Upper lobe of left lung (tissue), 6 donors: ENCODE results near the gene MBNL2. TPM values are rescaled to one million over a fixed set of nuclear protein-coding genes. Genes with fewer than 3 reads are reported as not detected.

ENCODE experiments used
- ATAC-seq, 2 donors: fragments of 200-7000 bp; cut with Tn5 transposase; one replicate each; pipeline ENCODE4 v1.9.1; 2022; ENCODE audit warnings: mild to moderate bottlenecking in 2 of 2, moderate library complexity in 2 of 2; ENCODE audit not compliant: low FRiP score in 2 of 2
- DNase-seq, 2 donors: peaks; one replicate each; pipeline ENCODE4 v3.0.0-alpha.2; 2019 to 2020
- H3K27ac ChIP-seq, 4 donors: fragments of 200-600 bp; sonication (generic); one replicate each; pipeline ENCODE4 v1.5.1; 2016 to 2019
- H3K27me3 ChIP-seq, 4 donors: fragments of 200-600 bp; sonication (generic); one replicate each; pipeline ENCODE4 v1.5.1; 2017 to 2019
- H3K36me3 ChIP-seq, 4 donors: fragments of 200-600 bp; sonication (generic); one replicate each; pipeline ENCODE4 v1.5.1; 2016 to 2019
- H3K4me1 ChIP-seq, 4 donors: fragments of 200-600 bp; sonication (generic); one replicate each; pipeline ENCODE4 v1.5.1; 2018 to 2019
- H3K4me3 ChIP-seq, 4 donors: fragments of 200-600 bp; sonication (generic); one replicate each; pipeline ENCODE4 v1.5.1; 2017 to 2019; ENCODE audit warnings: mild to moderate bottlenecking in 2 of 4, moderate library complexity in 1 of 4
- H3K9me3 ChIP-seq, 4 donors: fragments of 200-600 bp; sonication (generic); one replicate each; pipeline ENCODE4 v1.5.1; 2018 to 2019
- EP300 ChIP-seq, 4 donors: sonication (generic); formaldehyde crosslinking; IDR thresholded peaks; one replicate each; pipeline ENCODE4 v1.5.1; 2017; ENCODE audit warnings: antibody characterized with exemption in 4 of 4, control low read depth in 2 of 4
- POLR2A ChIP-seq, 4 donors: fragments of 450-650 bp; IDR thresholded peaks; one replicate each; pipeline ENCODE4 v1.5.1; 2016 to 2017; ENCODE audit warnings: antibody characterized with exemption in 4 of 4, mild to moderate bottlenecking in 2 of 4
- POLR2AphosphoS5 ChIP-seq, 2 donors: sonication (generic); formaldehyde crosslinking; IDR thresholded peaks; one replicate each; pipeline ENCODE4 v1.5.1; 2017; ENCODE audit warnings: antibody characterized with exemption in 2 of 2
- WGBS, 2 donors: methylation state at CpG; one replicate each; pipeline ENCODE4 v1.1.5; 2017 to 2018; 5-methylcytosine and 5-hydroxymethylcytosine counted together
- total RNA-seq, 6 donors: library from RNA; depleted of rRNA in 4 of 6; stranded (reverse); fragments of >200 nt in 4 of 6; gene quantifications; one replicate each; pipeline versions ENCODE4 v1.1.0 to v1.2.1, GENCODE V29; 2016 to 2021
- TF ChIP-seq, protein P1 (sequence below), 6 experiments: fragments of 450-650 bp in 4 of 6; fragments of 200-600 bp in 2 of 6; sonication (generic) in 2 of 6; IDR thresholded peaks; one replicate each; pipeline ENCODE4 v1.5.1; 2016 to 2019; ENCODE audit warnings: antibody characterized with exemption in 6 of 6
- donor health status: DM: no; HTN: no; CAD: no; lungs with moderate emphysema.
- donor health status: DM: no; HTN: yes; CAD: no; lungs with severe emphysema.

The MBNL2 gene
- total RNA-seq, 6 donors from 2014 or later, result 40.9 to 78.4 (median 51.3) TPM

DNA sequence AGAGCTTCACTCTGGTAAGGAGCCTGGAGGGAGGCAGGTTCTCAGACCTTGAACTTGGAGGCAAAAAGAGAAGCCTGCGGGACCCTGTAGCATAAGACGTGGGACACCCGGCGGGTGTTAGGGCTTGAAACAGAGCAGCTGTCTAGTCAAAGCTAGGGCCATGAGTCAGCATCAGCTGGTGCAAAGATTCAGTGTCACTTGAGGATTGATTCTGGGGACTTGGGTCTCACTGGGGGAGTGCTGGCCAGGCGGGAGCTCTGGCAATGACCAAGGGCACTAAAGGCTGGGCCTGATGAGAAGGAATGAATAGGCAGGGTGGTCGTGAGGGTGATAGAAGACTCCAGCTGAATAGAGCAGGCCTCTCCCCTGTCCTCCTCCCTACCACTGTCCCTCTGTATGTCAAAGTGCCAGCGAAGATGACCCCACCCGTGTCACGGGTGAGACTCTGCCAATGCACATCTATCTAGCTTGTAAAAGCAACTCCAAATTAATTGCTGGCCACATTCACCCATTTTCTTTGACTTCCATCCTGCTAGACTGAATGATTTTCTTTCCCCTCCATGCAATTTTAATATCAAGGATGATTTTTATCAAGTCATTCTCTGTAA is 97.1 kb downstream of the MBNL2 start:
- Histone ChIP-seq H3K4me1 (peaks cover 8 to 36% (median 24%) of the 10 kb centered on the region in 4 donors), H3K9me3 (no peaks in the 10 kb centered on the region), H3K27me3 (no peaks in the 10 kb centered on the region), H3K36me3 (no peaks in the 10 kb centered on the region), H3K27ac (peak overlapping the region; percentile 13 to 54 (median 39)), H3K4me3 (no peak overlapping the region)
- peak in 1 of 2 donors; percentile 29 for ATAC-seq
- TF ChIP-seq POLR2AphosphoS5 (IDR thresholded peaks at IDR 0.05) (peak in 1 of 2 donors; percentile 28), EP300 (IDR thresholded peaks at IDR 0.05) (no peak)
- DNase-seq, result no peak
- 66 to 71% methylated on average over 9 of the region's 9 CpGs for WGBS, 2 donors

DNA sequence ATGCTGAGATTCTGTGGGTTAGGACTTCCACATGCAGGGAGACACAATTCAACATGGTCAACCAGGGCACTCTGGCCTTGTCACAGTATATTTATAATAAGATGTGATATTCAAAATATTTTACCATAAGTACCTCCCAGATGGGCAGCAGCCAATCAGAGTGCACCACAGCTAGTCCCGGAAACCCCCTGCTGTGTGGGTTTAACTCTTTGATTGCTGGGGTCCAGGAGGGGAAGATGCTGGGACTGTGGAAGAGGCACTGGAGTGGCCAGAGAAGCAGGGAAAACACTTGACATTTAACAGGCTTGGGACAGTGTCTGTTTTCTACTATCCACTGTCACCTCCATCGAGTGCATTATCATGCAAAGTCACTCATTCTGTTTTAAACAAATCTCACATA is 99.0 kb downstream of the MBNL2 start:
- TF ChIP-seq, protein P1, sequence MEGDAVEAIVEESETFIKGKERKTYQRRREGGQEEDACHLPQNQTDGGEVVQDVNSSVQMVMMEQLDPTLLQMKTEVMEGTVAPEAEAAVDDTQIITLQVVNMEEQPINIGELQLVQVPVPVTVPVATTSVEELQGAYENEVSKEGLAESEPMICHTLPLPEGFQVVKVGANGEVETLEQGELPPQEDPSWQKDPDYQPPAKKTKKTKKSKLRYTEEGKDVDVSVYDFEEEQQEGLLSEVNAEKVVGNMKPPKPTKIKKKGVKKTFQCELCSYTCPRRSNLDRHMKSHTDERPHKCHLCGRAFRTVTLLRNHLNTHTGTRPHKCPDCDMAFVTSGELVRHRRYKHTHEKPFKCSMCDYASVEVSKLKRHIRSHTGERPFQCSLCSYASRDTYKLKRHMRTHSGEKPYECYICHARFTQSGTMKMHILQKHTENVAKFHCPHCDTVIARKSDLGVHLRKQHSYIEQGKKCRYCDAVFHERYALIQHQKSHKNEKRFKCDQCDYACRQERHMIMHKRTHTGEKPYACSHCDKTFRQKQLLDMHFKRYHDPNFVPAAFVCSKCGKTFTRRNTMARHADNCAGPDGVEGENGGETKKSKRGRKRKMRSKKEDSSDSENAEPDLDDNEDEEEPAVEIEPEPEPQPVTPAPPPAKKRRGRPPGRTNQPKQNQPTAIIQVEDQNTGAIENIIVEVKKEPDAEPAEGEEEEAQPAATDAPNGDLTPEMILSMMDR (IDR thresholded peaks at IDR 0.05), result no peak
- TF ChIP-seq EP300 (IDR thresholded peaks at IDR 0.05), result no peak
- Histone ChIP-seq H3K36me3 (no peaks in the 10 kb centered on the region), H3K4me1 (peaks cover 8 to 29% (median 21%) of the 10 kb centered on the region in 4 donors), H3K4me3 (no peak overlapping the region), H3K27ac (no peak overlapping the region), H3K9me3 (no peaks in the 10 kb centered on the region), H3K27me3 (no peaks in the 10 kb centered on the region)
- ATAC-seq, result no peak
- no peak for DNase-seq
- 49 to 50% methylated on average over 2 of the region's 2 CpGs for WGBS, 2 donors

DNA sequence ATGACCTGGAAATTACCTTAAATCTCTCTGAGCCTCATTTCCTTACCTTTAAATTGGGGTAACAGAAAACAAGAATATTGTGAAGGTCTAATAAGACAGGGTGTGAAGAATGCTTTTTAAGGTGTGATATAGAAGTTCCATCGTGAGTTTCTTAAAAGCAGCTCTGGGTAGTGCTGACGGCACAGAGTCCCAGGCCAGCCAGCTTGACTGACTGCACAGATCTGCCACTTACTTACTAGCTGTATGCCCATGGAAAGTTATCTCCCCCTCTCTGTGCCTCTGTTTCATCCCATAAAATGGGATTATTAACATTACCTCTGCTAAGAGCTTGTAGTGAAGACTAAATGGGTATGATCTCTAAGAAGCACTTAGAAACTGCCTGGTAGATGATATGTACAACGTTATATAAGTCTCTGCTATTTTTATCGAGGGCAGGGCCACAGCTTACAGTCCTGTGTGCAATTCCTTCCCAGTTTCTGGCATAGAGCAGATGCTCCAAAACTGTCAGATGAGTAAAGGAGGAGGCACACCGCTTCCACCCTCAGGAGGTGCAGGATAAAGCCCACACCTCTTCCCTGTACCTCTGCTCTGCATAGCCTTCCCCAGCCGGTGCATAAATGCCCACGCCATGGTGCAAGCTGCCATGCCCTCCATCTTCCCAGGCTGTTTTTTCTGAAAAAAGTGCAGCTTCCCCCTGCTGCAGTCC is 99.6 kb downstream of the MBNL2 start:
- no peaks in the 10 kb centered on the region for H3K36me3 ChIP-seq
- no peaks in the 10 kb centered on the region for H3K9me3 ChIP-seq
- WGBS, 2 donors, result 69 to 81% methylated on average over 7 of the region's 7 CpGs
- no peak overlapping the region for H3K4me3 ChIP-seq
- no peaks in the 10 kb centered on the region for H3K27me3 ChIP-seq
- peaks cover 8 to 26% (median 19%) of the 10 kb centered on the region in 4 donors for H3K4me1 ChIP-seq
- ATAC-seq (peak in 1 of 2 donors; percentile 21), DNase-seq (no peak)
- TF ChIP-seq POLR2AphosphoS5 (IDR thresholded peaks at IDR 0.05) (no peak), POLR2A (IDR thresholded peaks at IDR 0.05) (no peak), EP300 (IDR thresholded peaks at IDR 0.05) (no peak)
- TF ChIP-seq, protein P1 (IDR thresholded peaks at IDR 0.05), result no peak
- H3K27ac ChIP-seq, result no peak overlapping the region

- H3K27me3 ChIP-seq, result no peaks in the 10 kb centered on the region
- DNase-seq (no peak), ATAC-seq (no peak)
- H3K36me3 ChIP-seq, result no peaks in the 10 kb centered on the region
- no peak for TF ChIP-seq EP300 (IDR thresholded peaks at IDR 0.05)
- TF ChIP-seq POLR2A (IDR thresholded peaks at IDR 0.05), result no peak
- TF ChIP-seq, protein P1 (IDR thresholded peaks at IDR 0.05), result no peak
- no peak for TF ChIP-seq POLR2AphosphoS5 (IDR thresholded peaks at IDR 0.05)
- H3K9me3 ChIP-seq, result no peaks in the 10 kb centered on the region
- no peak overlapping the region for H3K27ac ChIP-seq
- WGBS, 2 donors, result 92 to 94% methylated on average over 3 of the region's 3 CpGs
- H3K4me3 ChIP-seq, result no peak overlapping the region
- H3K4me1 ChIP-seq, result peaks cover 11 to 26% (median 18%) of the 10 kb centered on the region in 4 donors
These were observed 100.7 kb downstream of the MBNL2 start for GRCh38 chr13:97322740-97323342.

DNA sequence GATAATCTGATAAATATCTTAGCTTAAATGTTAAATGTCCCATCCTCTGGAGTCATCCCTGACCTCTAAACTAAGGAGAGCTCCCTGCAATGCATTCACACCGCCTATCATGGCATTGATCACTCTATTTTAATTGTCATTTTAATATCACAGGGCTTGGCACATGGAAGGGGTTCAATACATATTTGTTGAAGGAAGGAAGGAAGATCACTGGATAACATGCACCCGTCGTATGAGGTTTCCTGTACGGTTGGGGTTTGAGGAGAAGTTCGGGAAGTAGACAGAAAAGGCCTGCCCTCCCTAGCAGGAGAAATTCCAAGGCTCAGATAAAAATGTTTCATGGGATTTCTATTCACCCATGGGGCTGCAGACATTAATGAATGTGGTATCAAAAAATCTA is 102.0 kb downstream of the MBNL2 start:
- H3K27me3 ChIP-seq, result no peaks in the 10 kb centered on the region
- H3K27ac ChIP-seq, result no peak overlapping the region
- no peak for ATAC-seq
- H3K4me3 ChIP-seq, result no peak overlapping the region
- no peak for DNase-seq
- WGBS, 2 donors, result 70 to 75% methylated on average over 5 of the region's 5 CpGs
- no peaks in the 10 kb centered on the region for H3K9me3 ChIP-seq
- H3K36me3 ChIP-seq, result no peaks in the 10 kb centered on the region
- H3K4me1 ChIP-seq, result peaks cover 7 to 30% (median 20%) of the 10 kb centered on the region in 4 donors
- no peak for TF ChIP-seq POLR2A (IDR thresholded peaks at IDR 0.05)
